Stomach (tissue), 4 donors: Measurements from ENCODE around the gene THAP7.

Experiments used
- CTCF ChIP-seq, 7 experiments: fragments of 450-650 bp in 4 of 7; fragments of 200-600 bp in 3 of 7; sonication (generic) in 3 of 7; IDR thresholded peaks; one replicate each; pipeline ENCODE4 v1.5.1; 2016 to 2019; ENCODE audit warnings: antibody characterized with exemption in 7 of 7, control low read depth in 2 of 7, mild to moderate bottlenecking in 1 of 7
- EP300 ChIP-seq: sonication (generic); formaldehyde crosslinking; IDR thresholded peaks from one replicate; pipeline ENCODE4 v1.6.1; 2017; ENCODE audit warnings: antibody characterized with exemption
- POLR2A ChIP-seq, 4 donors: fragments of 450-650 bp; IDR thresholded peaks; one replicate each; pipeline ENCODE4 v1.6.1; 2016; ENCODE audit warnings: antibody characterized with exemption in 4 of 4, control low read depth in 2 of 4, mild to moderate bottlenecking in 1 of 4, moderate library complexity in 1 of 4
- POLR2AphosphoS5 ChIP-seq, 3 donors: sonication (generic); formaldehyde crosslinking; IDR thresholded peaks; one replicate each; pipeline ENCODE4 v1.6.1; 2016; ENCODE audit warnings: antibody characterized with exemption in 3 of 3

- TF ChIP-seq POLR2A (IDR thresholded peaks at IDR 0.05): no peak
- TF ChIP-seq CTCF (IDR thresholded peaks at IDR 0.05): no peak
- TF ChIP-seq EP300: no peak
- TF ChIP-seq POLR2AphosphoS5 (IDR thresholded peaks at IDR 0.05): no peak
These were observed 19.4 kb downstream of the THAP7 start for GRCh38 chr22:20982563-20982882.
